ENCODE results near the gene AP1G2.

The AP1G2 gene

DNA sequence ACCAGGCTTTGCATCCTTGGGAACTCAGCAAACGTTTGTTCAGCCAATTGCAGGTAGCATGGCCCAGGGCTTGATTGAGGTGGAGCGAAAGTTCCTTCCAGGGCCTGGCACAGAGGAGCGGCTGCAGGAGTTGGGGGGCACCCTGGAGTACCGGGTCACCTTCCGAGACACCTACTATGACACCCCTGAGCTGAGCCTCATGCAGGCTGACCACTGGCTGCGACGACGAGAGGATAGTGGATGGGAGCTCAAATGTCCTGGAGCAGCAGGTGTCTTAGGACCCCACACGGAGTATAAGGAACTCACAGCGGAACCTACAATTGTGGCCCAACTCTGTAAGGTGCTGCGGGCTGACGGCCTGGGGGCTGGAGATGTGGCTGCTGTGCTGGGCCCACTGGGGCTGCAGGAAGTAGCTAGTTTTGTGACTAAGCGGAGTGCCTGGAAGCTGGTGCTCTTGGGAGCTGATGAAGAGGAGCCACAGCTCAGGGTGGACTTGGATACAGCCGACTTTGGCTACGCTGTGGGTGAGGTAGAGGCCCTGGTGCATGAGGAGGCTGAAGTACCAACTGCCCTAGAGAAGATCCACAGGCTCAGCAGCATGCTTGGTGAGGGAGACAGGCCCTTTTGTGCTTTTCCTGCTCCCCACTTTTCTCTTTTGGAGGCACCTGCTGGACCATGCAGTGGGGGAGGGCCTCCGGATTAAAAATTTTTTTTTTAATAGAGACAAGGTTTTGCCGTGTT, 10.7 kb downstream of the AP1G2 start:
- DNase-seq, result no peak

DNA sequence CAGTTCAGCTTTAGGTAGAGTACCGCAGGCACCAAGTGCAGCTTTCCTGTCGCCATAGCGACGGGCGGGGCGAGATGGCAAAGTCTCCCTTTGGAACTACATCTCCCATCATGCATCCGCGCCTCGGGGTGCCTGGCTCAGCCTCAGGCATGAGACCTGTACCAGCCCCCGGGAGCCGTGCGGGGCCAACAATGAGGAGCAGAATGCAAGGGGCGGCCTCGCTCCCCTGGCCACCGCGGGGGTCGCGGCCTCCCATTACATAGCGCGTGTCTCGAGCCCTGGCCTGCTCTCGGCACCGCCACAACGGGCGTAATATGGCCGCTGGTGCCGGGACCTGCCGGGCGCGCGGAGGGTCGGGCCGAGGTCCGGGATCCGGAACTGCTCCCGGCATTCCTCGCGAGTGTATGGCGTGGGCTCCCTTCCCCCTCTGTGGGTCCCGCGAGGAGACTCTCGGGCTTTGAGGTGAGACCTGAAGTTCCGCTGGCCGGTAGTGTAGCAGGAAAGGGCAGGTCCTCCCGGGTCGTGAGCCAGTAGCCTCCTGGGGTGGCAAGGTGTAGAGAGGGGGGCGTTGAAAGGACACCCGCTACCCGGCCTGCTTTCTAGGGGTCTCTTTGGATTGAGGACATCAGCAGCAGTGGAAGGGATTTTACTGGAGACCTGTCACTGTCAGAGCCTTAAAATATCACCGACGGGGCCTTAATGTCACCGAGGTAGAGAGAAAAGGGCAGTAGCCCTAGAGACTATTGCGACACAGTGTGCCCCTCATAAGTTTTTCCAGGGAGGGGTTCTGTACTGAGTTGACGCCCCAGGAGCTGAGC, 11.5 kb downstream of the AP1G2 start, which contains the start of gene THTPA:
TSS of gene THTPA (plus strand) at position 390 of the 818 bp plus-strand sequence. CDS start 487 bp downstream, outside the sequence.
- DNase-seq, result peak; percentile 89

DNA sequence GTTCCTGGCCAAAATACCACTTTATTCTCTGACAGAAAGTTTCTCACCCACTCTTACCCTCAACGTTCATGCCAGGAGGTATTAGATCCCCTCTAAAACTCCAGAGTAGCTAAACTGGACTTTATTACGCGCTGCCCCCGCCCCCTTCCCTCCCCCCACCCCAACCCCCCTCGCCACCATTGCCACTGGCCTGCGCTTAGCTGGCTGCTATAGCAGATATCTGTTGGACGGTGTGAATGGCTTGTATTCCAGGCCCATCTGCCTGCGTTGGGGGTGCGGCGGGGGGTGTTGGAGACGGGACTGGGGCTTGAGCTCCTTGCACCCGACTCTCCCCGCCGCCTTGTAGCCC, 12.1 kb downstream of the AP1G2 start:
- DNase-seq, result no peak

DNA sequence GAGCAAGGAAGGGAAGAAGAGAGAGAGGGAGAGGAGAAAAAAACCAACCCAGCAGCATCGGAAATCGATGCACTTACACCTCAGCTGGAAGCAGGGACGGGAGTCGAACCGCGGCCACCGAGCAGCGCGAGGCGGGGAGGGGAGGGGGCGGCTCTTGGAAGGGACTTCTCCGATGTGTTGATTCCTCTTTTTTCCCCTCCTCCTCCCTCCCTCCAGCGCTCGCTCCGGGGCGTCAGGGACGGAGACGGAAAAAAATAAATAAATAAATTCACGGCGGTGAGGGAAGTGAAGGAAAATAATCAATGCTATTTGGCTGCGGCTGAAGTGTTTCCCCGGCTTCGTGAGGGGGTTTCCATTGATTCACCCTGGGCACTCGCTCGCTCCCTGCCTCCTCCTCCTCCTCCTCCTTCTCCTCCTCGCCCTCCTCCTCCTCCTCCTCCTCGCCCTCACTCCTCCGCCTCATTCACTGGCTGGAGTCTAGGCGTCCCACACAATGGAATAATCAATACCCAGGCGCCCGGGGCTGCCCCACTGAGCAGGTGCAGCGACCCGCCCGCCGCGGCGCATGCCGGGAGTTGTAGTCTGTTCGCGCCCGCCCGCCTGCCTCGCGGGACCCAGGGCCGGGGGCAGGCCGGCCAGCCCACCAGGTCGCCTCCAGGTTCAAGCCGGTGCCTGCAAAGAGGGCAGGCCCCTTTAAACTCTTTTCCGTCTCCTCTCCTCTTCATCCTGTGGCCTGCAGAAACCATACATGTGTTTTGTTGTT, 16.1 kb downstream of the AP1G2 start, which contains the start of gene ZFHX2:
TSS of gene ZFHX2 (minus strand) at position 500 of the 763 bp plus-strand sequence. CDS start 16,440 bp downstream, outside the sequence.
- DNase-seq, result peak; percentile 84

DNA sequence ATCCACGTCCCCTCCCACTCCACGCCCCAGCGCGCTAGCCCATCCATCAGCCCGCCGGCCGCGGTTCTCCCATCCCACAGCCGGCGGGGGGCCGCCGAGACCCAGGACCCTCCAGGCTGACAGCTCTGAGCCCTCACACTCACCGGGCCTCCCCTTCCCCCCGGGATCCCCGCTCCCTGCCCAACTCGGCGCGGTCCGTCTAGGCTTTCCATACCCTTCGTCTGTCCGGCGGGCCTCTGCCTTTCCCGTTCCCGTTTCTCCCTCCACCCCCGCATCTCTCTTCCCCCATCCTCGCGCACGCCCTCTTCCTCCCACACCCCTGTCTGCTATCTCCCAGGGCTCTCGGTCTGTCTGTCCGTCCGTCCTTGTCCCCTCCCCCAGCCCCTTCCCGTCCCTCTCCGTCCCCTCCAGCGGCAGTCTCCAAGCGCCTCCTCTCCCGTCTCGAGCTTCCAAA, 16.8 kb downstream of the AP1G2 start:
- no peak for DNase-seq

DNA sequence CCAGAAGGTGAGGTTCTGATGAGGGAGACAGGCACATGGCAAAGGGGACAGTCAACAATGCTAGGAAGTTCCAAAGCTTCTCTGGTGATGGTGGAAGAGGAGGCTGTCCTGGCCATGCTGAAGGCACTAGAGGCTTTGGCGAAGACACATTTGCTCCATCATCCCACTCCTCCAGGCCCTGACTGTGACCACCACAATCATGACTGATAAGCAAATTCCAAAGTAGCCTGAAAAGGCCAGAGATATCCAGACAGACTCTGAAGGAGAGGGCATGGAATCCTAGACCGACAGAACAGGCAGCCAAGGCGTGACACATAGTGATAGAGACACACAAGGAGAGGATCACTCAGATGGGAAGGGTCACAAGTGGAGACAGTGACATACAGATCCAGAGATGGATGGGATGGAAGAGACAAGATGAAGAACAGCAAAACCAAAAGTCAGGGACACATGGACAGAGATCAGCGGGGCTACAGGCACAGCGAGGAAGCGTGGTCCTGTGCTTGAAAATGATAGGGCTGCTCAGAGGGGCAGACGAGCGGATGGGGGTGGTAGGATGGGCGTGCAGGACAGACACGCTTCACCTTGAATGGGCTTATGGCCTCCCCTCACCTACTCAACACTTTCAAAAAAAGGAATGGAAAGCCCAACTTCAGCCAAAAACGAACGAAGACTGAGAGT, 17.3 kb downstream of the AP1G2 start:
- no peak for DNase-seq

DNA sequence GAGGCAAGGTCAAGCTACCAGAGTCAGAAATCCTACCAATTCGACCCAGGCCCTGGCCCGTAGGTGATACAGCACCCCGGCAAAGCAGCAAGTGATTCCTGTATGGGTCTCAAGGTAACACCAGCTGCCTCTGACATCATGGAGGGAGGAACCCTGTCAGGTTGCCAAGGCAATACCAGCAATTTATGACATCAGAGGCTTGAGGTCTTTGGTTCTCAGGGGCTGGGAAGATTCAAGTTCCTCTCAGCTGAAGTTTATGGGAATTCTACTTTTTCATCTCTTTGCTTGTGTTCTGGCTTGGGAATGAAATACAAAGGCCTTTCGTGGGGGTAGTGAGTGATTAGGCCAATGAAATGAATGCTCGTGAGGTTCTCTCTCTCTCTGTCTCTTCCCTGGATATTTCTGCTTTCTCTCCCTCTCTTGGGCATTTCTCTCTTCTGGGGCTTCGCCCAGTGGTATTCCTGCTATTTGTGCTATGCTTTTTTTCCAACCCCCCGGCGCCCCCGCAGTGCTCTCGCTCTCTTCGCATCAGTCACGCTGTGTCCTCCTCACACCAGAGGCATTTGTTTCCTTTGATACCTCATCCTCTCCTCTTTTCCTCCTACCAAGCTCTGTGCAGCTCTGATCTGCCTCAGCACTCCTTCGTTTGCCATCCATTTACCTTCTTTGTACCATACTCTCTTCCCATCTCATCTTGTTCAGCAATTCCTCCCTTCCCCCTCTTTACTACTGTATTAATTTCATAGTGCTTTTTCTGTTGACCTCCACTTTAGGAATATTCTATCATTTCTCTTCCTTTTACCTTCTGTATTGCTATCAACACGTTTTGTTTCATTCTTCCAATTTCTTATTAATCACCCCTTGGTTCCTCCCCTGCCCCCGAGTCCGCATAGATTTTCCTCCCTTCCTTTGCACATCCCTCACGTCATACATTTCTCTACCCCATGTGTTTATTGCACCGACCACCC, 19.0 kb downstream of the AP1G2 start:
- DNase-seq, result no peak

DNA sequence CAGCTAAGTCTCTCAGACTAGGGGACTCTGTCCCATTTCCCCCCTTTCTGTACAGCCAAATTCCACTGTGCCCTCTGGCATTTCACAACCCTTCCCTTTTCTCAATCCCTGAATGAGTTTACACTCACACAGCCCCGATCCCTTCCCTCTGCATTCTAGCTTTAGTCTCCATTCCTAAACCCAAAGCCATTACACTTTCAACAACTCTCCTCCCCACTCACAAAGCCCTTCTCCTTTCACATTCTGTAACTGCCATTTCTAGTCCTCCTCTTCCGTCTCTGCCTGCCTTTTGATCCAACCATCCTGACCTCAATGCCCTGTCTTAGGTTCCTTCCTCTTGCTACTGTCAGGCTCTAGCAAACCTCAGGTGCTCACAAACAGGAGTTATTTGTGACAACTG, 19.7 kb downstream of the AP1G2 start:
- DNase-seq, result no peak

DNA sequence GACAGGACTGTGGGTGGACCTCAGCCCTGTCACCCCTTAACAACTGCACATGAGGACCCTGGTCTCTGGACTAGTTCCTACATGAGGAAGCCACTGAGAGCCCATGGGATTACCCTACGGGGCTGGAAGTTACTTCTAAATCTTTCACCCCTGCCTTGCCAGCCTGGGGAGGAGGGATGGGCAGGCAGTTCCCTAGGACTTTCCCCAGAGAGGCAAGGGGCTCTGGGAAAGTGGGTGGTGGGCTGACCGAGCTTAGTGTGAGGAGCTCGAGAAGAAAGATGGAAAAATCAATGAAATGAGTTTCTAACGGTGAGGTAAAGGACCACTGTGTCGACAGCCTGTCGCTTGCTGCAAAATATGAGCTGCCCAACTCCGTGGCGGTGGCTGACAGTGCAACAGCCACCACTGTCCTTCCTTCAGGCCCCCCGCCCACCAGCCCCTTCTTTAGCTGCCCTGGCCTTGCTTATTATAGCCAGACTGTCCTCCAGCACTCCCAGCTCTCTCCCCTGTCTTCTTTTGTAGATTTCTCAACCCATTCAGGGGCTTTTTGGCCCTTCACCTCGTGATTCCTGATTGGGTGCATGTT, 21.0 kb downstream of the AP1G2 start:
- DNase-seq, result no peak

DNA sequence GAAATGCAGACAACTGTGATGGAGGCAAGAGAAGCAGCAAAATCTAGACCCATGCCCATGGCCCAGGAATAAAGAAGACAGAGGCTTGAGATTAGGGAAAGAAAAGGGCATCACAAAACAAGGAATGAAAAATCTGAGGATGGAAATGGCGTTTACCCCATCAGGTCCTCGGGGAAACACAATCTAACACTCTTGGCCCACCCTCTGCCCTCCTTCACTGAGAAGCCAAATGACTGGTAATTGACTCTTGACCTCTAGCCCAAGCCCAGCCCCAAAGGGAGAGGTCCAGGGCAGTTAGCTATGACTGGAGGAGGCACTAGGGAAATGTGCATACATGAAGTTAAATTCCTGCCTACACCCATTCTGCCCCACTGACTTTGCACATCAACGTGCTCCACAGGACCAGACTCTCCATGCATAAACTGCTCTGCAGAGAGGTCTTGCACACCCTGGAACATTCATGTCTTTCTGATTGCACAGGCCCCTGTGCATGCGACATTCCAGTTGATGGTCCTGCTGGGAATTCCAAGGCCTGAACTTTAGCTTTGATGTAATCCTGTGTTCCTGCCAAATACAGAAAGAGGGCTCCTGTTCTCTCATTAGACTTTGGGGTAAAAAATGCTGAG, 21.7 kb downstream of the AP1G2 start:
- DNase-seq, result no peak

DNA sequence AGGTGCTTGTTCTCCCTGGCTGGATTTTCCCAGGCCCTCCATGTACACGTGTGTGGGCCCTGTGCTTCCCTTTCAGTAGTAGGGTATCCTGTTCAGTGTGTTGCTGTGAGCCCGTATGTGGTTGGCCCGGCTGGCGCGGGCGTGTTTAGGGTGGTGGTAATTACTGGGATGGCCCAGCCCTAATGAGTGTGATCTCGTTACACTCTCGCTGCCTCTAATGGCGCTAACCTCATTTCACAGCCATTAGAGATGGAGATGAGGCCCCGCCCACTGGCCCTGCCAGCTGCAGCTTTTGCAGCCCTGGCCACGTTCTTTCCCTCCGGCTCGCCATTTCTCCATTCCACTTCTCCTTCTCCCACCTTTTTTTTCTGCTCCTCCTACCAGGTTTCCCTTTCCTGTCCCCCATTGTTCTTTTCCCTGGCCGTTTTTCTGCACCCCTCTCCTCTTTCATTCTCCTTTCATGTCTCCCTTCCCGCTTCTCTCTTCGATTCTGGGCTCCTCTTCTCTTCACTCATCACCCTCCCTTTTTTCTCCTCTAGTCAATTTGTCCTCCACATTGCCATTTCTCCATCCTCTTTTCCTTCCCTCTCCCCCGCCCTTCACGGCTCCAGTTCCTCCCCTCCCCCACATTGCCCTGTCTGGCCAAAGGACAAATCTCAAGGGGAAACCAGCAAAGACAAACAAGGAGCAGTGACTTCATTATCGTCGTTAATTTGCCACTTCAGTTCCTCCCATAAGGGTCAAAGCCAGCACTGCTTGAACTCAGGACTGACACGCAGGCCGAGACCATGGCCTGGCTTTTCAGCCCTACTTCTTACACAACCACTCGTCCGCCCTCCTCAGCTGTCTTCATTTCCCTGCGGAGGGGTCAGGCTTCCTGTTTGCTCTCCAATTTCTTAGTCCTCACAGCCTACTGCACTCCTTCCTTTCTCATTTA, 22.8 kb downstream of the AP1G2 start:
- no peak for DNase-seq

DNA sequence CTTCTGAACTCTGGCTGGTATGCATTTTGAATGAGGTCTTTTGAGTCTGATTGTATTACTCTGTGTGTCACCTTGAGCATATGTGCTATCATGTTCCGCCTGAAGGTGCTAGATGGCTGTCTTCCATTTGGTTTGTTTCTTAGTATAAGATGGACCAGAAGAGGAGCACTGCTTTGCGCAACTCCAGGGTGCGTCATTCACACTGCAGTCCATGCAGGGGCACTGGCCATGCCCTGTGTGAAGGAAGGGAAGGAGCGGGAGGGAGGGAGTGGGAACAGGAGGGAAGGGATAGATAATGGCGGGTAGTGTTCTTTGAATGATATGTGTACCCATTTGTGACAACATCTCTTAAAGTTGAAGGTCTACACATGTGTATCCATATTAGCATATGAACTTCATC, 24.2 kb downstream of the AP1G2 start:
- no peak for DNase-seq

DNA sequence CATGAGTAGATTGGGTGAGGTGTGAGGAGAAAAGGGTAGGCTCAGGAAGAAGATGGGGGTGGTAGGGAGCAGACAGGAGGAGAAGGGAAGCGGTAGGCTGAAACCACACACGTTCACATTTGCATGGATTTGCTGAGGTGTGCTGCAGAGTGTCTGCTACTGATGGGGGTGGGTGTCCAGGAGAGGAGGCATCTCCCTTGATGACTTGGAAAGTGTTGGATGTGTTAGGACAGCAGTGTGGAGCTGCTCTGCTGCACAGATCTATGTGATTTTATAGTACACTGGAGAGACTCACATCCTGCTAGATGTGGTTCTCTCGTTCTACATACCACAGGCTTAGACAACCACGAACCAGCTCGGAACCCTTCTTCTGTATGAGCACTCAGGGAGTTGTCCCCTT, 25.3 kb downstream of the AP1G2 start:
- no peak for DNase-seq

DNA sequence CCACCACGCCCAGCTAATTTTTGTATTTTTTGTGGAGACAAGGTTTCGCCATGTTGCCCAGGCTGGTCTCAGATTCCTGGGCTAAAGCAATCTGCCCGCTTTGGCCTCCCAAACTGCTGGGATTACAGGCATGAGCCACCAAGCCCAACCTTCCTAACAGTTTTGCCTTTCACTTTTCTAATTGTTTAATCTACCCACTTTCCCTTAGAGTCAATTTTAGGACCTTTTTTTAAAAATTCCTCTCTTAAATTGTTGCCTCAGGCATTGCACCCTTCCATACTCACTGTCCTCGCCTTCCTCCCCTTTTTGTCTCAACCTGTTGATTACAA, 27.5 kb downstream of the AP1G2 start:
- DNase-seq, result no peak

DNA sequence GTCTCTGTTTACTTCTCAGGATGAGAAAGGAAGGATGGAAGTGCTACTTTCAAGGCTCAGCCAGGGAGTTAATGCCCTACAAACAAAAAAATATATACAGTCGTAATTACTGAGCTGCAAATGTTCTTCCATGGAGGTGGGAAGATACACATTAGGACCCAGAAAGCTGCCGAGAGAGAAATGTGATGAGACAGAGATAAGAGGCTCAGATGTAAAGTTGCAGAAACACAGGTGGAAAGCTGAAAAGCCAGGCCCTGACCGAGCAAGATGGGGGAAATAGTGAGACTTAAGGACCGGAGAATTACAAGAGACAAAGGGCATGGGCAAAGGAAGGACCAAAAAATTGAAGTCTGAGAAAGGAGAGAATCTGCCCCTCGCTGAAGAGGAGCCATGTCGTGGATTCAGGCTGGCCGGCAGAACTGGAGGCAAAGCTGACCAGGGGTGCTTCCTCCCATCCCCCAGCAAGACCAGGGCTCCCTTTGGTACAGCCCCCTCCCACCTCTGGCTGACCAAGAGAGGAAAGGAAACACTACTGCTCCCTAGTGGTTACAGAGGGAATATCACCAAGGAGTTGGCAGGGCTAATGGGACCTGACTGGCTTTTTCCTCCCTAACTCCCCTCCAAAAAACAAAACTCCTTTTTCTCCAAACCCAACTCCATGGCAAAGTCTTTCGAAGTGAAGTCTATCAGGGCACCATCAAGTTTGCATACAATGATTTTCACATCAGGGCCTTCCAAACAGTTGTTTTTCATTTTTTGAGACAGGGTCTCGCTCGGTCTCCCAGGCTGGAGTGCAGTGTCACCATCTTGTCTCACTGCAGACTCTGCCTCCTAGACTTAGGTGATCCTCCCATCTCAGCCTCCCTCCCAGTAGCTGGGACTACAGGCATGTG, 28.1 kb downstream of the AP1G2 start:
- DNase-seq, result no peak

DNA sequence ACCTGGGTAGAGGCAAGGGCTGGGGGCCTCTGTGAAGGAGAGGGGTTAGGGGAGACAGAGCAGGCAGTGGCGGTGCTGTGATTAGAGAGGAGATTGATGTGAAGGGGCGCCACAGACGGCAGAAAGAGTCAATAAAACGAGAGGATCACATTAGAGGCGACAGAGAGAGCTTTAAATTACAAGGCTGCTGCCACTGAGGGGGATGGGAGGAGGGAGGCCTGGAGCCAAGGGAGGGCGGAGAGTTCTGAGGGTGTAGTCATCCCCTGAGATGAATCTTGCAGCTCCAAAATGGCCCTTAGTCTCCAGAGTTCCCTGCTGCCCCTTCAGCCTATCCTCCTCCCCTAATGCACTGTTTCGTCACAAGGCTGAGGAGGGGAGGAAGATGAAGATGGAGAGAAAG, 28.8 kb downstream of the AP1G2 start:
- DNase-seq, result no peak

DNA sequence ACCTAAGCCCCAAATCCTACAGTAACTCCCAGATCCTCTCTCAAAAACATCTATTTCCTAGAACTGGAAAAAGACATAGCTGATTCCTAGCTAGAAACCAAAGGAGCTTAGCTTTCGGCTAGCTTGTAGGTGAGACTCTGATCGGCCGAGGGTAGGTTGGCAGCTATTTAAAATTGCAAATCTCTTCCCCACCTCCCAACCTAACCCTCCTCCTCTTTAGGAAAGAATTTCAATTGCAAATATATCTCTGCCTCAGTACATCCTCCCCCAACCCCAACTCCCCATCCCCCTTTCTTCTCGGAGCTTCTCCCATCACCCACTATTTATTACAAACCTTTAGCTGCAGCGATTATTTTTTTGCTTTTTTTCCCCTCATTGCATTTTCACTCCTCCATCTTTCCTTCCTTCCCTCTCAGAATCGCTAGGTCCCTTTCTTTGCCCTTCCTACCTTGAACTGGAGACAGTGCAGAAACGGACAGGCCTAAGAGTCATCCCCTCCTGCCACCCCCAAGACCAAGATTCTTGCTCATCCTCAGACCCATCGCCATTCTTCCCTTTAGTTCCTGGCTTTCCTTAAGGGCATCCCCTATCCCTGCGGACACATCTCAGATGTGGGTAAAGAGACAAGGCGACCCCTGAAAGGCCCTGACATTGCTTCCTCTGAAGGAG, 29.4 kb downstream of the AP1G2 start:
- DNase-seq, result no peak
